Keratinocyte (primary cell): Measurements from ENCODE around the gene SEMA4A. TPM values are rescaled to one million over a fixed set of nuclear protein-coding genes. Genes with fewer than 3 reads are reported as not detected.

Source experiments
- DNase-seq: peaks from one replicate; pipeline ENCODE4 v3.0.0-alpha.2; 2011; ENCODE audit warnings: low read depth, missing footprints, low spot score
- FAIRE-seq: peaks from 2 replicates; lab custom pipeline; 2011; peaks lifted over from hg19 to GRCh38; lab: Jason Lieb, UNC
- H2AFZ ChIP-seq: 2 replicates; pipeline ENCODE4 v1.6.0; 2012; ENCODE audit warnings: low read length, control low read depth, inconsistent platforms; ENCODE audit not compliant: control insufficient read depth
- H3K27ac ChIP-seq: 2 replicates; pipeline ENCODE4 v1.5.1; 2011; ENCODE audit warnings: low read length; ENCODE audit not compliant: control insufficient read depth, insufficient read depth
- H3K27me3 ChIP-seq: 3 replicates; pipeline ENCODE4 v1.6.0; 2011; ENCODE audit warnings: low read length; ENCODE audit not compliant: control insufficient read depth, insufficient read depth; ENCODE audit errors: extremely low read depth
- H3K36me3 ChIP-seq, 2 experiments: 2 replicates in 1 of 2; 3 replicates in 1 of 2; pipeline ENCODE4 v1.5.1; 2011; ENCODE audit warnings: low read length in 2 of 2, mild to moderate bottlenecking in 1 of 2; ENCODE audit not compliant: control insufficient read depth in 2 of 2, insufficient read depth in 2 of 2; ENCODE audit errors: extremely low read depth in 1 of 2
- H3K4me1 ChIP-seq: 3 replicates; pipeline ENCODE4 v1.5.1; 2011; ENCODE audit warnings: low read length; ENCODE audit not compliant: control insufficient read depth, insufficient read depth; ENCODE audit errors: extremely low read depth
- H3K4me2 ChIP-seq: 3 replicates; pipeline ENCODE4 v1.6.0; 2011; ENCODE audit warnings: low read depth, low read length; ENCODE audit not compliant: control insufficient read depth, insufficient read depth; ENCODE audit errors: extremely low read depth
- H3K4me3 ChIP-seq, 3 experiments: fragments of 200-600 bp in 1 of 3; sonication (generic) in 1 of 3; 2 replicates in 2 of 3; 3 replicates in 1 of 3; pipeline ENCODE4 v1.5.1; 2011 to 2016; ENCODE audit warnings: low read length in 3 of 3, mild to moderate bottlenecking in 3 of 3, control low read depth in 2 of 3, inconsistent platforms in 1 of 3, low read depth in 1 of 3, mixed read lengths in 1 of 3, mixed run types in 1 of 3, moderate library complexity in 1 of 3; ENCODE audit not compliant: control insufficient read depth in 2 of 3, insufficient read depth in 2 of 3; ENCODE audit errors: extremely low read depth in 1 of 3
- H3K79me2 ChIP-seq: 2 replicates; pipeline ENCODE4 v1.6.0; 2012; ENCODE audit warnings: low read length; ENCODE audit not compliant: control insufficient read depth, insufficient read depth
- H3K9ac ChIP-seq: 3 replicates; pipeline ENCODE4 v1.6.0; 2011; ENCODE audit warnings: low read length; ENCODE audit not compliant: control insufficient read depth, insufficient read depth; ENCODE audit errors: extremely low read depth
- H3K9me1 ChIP-seq: 3 replicates; pipeline ENCODE4 v1.6.0; 2011; ENCODE audit warnings: low read length; ENCODE audit not compliant: control insufficient read depth, insufficient read depth; ENCODE audit errors: extremely low read depth
- H3K9me3 ChIP-seq: 2 replicates; pipeline ENCODE4 v1.5.1; 2012; ENCODE audit warnings: low read depth, low read length; ENCODE audit not compliant: control insufficient read depth
- H4K20me1 ChIP-seq: 3 replicates; pipeline ENCODE4 v1.6.0; 2011; ENCODE audit warnings: low read length; ENCODE audit not compliant: control insufficient read depth, insufficient read depth; ENCODE audit errors: extremely low read depth
- CTCF ChIP-seq, 3 experiments: IDR thresholded peaks in 1 of 3; conservative IDR thresholded peaks in 1 of 3; optimal IDR thresholded peaks in 1 of 3; 2 replicates in 2 of 3; 3 replicates in 1 of 3; pipeline versions ENCODE3 to v1.5.1; 2011; ENCODE audit warnings: low read length in 3 of 3, mild to moderate bottlenecking in 3 of 3, moderate library complexity in 2 of 3, control low read depth in 1 of 3, inconsistent platforms in 1 of 3; ENCODE audit not compliant: insufficient read depth in 2 of 3; ENCODE audit errors: extremely low read depth in 1 of 3
- EZH2 ChIP-seq: IDR thresholded peaks from one replicate; pipeline ENCODE4 v1.6.1; 2012; ENCODE audit warnings: inconsistent platforms, mild to moderate bottlenecking, low read length, moderate library complexity
- dilution Hi-C: fragments of 300-500 bp; cut with MboI; formaldehyde crosslinking; loops from one replicate; pipeline ENCODE4 v1.7.0; 2020; ENCODE audit warnings: low sequenced_read_pairs; ENCODE audit not compliant: extremely low pct_ligation_motif_present
- polyA plus RNA-seq, 5 experiments: library from polyadenylated mRNA; depleted of rRNA in 3 of 5; stranded (reverse) in 3 of 5; stranded (forward) in 1 of 5; unstranded in 1 of 5; fragments of >200 nt; gene quantifications; 1 replicate in 1 of 5; 2 replicates in 3 of 5; 3 replicates in 1 of 5; pipeline versions ENCODE4 v1.2.1 to v1.2.3, GENCODE V29; 2011 to 2012; ENCODE audit warnings: missing spikeins in 2 of 5, low read depth in 1 of 5, low replicate concordance in 1 of 5

The SEMA4A gene
- polyA plus RNA-seq, 1 donor (not counting 4 experiments of a cell fraction or from before 2014, with no cell fraction given): 7.9 TPM

DNA sequence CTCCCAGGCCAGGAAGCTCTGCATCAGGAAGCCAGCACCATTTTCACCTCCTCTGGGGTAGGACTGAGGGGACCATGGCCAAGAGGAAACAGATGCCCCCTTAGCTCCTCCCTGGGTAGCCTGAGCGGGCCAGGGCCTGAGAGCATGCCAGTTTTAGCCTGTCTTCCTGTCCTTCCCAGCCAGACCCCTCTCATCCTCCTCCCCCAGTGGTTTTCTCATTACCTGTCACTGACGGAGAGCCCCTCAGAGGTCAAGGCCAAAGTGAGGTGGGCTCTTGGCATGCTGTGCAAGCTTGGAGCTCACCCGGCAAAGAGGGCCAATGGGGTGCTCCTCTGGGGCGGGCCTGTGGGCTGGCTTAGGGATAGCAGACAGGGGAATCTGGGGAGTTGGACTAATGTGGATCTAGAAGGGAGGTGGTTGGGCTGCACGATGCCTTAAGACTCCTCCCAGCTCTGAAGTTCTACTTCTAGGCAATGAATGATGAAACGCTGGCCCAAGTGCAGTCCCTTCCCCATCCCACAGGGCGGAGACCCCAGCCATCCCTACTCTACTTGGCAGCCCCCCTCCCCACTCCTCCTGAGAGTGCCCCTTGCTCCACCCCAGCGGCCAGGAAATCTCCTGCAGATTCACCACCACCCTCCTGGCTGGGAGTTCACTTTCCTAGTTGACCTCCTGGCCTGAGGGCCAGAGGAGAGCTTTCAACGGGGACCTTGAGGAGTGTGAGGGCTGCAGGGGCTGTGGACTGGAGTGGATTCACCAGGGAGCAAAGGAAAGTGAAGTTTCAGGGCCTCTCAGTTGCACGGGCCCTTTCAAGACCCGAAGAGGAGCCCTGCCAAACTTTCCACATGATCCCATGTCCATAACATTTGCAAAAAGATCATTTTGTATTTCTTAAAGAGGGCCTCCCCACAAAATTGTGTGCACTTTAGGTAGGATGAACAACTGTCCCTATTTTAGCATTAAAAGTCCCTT lies 48.2 kb upstream of the SEMA4A start:
- H3K4me2 ChIP-seq: peak overlapping the region; percentile 81
- peaks cover 65% of the 10 kb centered on the region for H3K4me1 ChIP-seq
- H3K9me3 ChIP-seq: no peaks in the 10 kb centered on the region
- TF ChIP-seq CTCF (optimal IDR thresholded peaks at IDR 0.05 in 1 of 3, IDR thresholded peaks at IDR 0.05 in 1 of 3, conservative IDR thresholded peaks at IDR 0.05 in 1 of 3; ENCODE audit: extremely low read depth in 1 of 3, insufficient read depth in 2 of 3, low read length in 3 of 3) (no peak), EZH2 (no peak)
- peak overlapping the region; percentile 54 for H2AFZ ChIP-seq
- peak overlapping the region; percentile 17 to 57 (median 55) for H3K4me3 ChIP-seq
- DNase-seq: no peak
- H3K27ac ChIP-seq: peak overlapping the region; percentile 93
- no peaks in the 10 kb centered on the region for H4K20me1 ChIP-seq
- dilution Hi-C loops: no loop called here
- peak; percentile 41 for FAIRE-seq
- H3K36me3 ChIP-seq: no peaks in the 10 kb centered on the region
- peaks cover 2% of the 10 kb centered on the region for H3K9me1 ChIP-seq
- H3K9ac ChIP-seq: peak overlapping the region; percentile 81
- H3K27me3 ChIP-seq: no peaks in the 10 kb centered on the region
- H3K79me2 ChIP-seq: peaks cover 2% of the 10 kb centered on the region

GRCh38 chr1:156106624-156107488 lies 46.5 kb upstream of the SEMA4A start:
- no peak for FAIRE-seq
- Histone ChIP-seq H3K4me1 (peaks cover 50% of the 10 kb centered on the region), H3K4me2 (peak overlapping the region; percentile 58)

More at GRCh38 chr1:156106624-156107488, 46.5 kb upstream of the SEMA4A start:
- H3K27ac ChIP-seq: peak overlapping the region; percentile 93
- no peaks in the 10 kb centered on the region for H3K27me3 ChIP-seq
- peaks cover 2% of the 10 kb centered on the region for H3K79me2 ChIP-seq
- TF ChIP-seq CTCF (optimal IDR thresholded peaks at IDR 0.05 in 1 of 3, IDR thresholded peaks at IDR 0.05 in 1 of 3, conservative IDR thresholded peaks at IDR 0.05 in 1 of 3; ENCODE audit: extremely low read depth in 1 of 3, insufficient read depth in 2 of 3, low read length in 3 of 3) (no peak), EZH2 (no peak)
- no peaks in the 10 kb centered on the region for H3K9me3 ChIP-seq
- H4K20me1 ChIP-seq: no peaks in the 10 kb centered on the region
- no peaks in the 10 kb centered on the region for H3K9me1 ChIP-seq
- peak overlapping the region; percentile 78 for H2AFZ ChIP-seq
- DNase-seq: no peak
- H3K4me3 ChIP-seq: no peak overlapping the region
- no peaks in the 10 kb centered on the region for H3K36me3 ChIP-seq
- dilution Hi-C loops: no loop called here
- H3K9ac ChIP-seq: peak overlapping the region; percentile 78
